WTC11 (cell line): ENCODE results near the gene CDH13.

ENCODE experiments used
- GRHL2 ChIP-seq: fragments of 250-450 bp; sonication (Bioruptor Pico); IDR thresholded peaks from 2 replicates; pipeline ENCODE4 v1.8.0; 2022; ENCODE audit warnings: mild to moderate bottlenecking, moderate library complexity; ENCODE audit not compliant: insufficient replicate concordance, severe bottlenecking
- IRF2 ChIP-seq: sonication (generic); formaldehyde crosslinking; IDR thresholded peaks from 2 replicates; pipeline ENCODE4 v1.8.0; 2022; ENCODE audit warnings: low read depth, missing genetic modification reagents, borderline replicate concordance
- NR2C2 ChIP-seq: sonication (generic); formaldehyde crosslinking; IDR thresholded peaks from 2 replicates; pipeline ENCODE4 v1.8.0; 2022; ENCODE audit warnings: mild to moderate bottlenecking, missing genetic modification reagents
- TF ChIP-seq, protein P1 (sequence below): fragments of 200-600 bp; IDR thresholded peaks from 2 replicates; pipeline ENCODE4 v1.8.0; 2022; ENCODE audit warnings: antibody characterized with exemption
- TF ChIP-seq, protein P2 (sequence below): sonication (generic); formaldehyde crosslinking; IDR thresholded peaks from 2 replicates; pipeline ENCODE4 v1.8.0; 2022; ENCODE audit warnings: mild to moderate bottlenecking, missing genetic modification reagents
- TF ChIP-seq, protein P3 (sequence below): sonication (generic); formaldehyde crosslinking; IDR thresholded peaks from 2 replicates; pipeline ENCODE4 v1.8.1; 2022; ENCODE audit warnings: missing genetic modification reagents, borderline replicate concordance

DNA sequence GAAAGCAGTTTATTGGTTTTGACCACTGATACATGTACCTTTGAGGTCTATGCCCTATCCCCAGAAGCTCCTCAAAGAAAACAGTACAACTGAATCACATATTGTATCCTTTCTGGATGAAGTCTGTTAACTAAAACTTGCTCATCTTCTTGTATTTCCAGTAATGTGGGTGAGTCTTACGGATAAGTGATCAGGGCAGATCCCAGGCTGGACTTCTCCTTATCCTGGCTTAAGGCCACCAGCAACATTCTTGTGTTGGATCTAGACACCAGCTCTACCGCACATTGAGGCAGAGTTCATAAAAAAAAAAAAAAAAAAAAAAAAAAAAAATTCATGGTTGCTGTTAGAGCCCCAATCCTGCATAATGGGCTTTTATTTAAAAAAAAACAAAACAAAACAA is 644.4 kb downstream of the CDH13 start:
- TF ChIP-seq, protein P1, sequence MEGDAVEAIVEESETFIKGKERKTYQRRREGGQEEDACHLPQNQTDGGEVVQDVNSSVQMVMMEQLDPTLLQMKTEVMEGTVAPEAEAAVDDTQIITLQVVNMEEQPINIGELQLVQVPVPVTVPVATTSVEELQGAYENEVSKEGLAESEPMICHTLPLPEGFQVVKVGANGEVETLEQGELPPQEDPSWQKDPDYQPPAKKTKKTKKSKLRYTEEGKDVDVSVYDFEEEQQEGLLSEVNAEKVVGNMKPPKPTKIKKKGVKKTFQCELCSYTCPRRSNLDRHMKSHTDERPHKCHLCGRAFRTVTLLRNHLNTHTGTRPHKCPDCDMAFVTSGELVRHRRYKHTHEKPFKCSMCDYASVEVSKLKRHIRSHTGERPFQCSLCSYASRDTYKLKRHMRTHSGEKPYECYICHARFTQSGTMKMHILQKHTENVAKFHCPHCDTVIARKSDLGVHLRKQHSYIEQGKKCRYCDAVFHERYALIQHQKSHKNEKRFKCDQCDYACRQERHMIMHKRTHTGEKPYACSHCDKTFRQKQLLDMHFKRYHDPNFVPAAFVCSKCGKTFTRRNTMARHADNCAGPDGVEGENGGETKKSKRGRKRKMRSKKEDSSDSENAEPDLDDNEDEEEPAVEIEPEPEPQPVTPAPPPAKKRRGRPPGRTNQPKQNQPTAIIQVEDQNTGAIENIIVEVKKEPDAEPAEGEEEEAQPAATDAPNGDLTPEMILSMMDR = no peak
- TF ChIP-seq GRHL2 (CRISPR knock-in tag) (no peak), NR2C2 (CRISPR knock-in tag) (no peak), IRF2 (no peak)
- TF ChIP-seq, protein P2, sequence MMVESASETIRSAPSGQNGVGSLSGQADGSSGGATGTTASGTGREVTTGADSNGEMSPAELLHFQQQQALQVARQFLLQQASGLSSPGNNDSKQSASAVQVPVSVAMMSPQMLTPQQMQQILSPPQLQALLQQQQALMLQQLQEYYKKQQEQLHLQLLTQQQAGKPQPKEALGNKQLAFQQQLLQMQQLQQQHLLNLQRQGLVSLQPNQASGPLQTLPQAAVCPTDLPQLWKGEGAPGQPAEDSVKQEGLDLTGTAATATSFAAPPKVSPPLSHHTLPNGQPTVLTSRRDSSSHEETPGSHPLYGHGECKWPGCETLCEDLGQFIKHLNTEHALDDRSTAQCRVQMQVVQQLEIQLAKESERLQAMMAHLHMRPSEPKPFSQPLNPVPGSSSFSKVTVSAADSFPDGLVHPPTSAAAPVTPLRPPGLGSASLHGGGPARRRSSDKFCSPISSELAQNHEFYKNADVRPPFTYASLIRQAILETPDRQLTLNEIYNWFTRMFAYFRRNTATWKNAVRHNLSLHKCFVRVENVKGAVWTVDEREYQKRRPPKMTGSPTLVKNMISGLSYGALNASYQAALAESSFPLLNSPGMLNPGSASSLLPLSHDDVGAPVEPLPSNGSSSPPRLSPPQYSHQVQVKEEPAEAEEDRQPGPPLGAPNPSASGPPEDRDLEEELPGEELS (CRISPR knock-in tag) = no peak
- TF ChIP-seq, protein P3, sequence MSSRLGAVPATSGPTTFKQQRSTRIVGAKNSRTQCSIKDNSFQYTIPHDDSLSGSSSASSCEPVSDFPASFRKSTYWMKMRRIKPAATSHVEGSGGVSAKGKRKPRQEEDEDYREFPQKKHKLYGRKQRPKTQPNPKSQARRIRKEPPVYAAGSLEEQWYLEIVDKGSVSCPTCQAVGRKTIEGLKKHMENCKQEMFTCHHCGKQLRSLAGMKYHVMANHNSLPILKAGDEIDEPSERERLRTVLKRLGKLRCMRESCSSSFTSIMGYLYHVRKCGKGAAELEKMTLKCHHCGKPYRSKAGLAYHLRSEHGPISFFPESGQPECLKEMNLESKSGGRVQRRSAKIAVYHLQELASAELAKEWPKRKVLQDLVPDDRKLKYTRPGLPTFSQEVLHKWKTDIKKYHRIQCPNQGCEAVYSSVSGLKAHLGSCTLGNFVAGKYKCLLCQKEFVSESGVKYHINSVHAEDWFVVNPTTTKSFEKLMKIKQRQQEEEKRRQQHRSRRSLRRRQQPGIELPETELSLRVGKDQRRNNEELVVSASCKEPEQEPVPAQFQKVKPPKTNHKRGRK (CRISPR knock-in tag) = no peak
